ENCODE measurements around the gene MRPS18B.
"Not testable (repeated sequence)": the region's sequence is repeated elsewhere in the genome, so short reads cannot be mapped to it uniquely, and the experiment has no call there.

Gene MRPS18B

GRCh38 chr6:30644769-30645168, 27.1 kb downstream of the MRPS18B start:
- no peak for DNase-seq

DNA sequence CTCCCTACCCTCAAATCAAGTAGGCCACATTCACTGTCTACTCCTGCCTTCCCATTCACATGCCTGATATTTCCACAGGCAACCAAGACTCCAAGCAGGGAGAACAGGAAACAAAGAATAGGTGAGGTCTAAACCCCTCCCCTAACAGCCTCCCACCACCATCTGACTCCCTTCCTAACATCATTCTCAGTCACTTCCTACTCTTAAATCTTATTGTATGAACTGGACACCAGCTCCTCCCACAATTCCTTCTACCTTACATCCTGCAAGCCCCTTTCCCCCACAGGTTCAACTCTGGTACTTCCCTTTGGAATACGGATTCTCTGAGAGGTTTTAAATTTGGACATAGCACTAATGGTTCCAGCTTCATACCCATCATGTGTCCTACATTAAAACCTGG, 28.3 kb downstream of the MRPS18B start:
- DNase-seq = no peak

- peak; percentile 96 for DNase-seq
Observed at GRCh38 chr6:30646450-30647241, 29.0 kb downstream of the MRPS18B start, which contains the start of gene C6orf136. TSS of gene C6orf136 (plus strand) at chr6:30647133. CDS start at chr6:30647232, 99 bp downstream.

DNA sequence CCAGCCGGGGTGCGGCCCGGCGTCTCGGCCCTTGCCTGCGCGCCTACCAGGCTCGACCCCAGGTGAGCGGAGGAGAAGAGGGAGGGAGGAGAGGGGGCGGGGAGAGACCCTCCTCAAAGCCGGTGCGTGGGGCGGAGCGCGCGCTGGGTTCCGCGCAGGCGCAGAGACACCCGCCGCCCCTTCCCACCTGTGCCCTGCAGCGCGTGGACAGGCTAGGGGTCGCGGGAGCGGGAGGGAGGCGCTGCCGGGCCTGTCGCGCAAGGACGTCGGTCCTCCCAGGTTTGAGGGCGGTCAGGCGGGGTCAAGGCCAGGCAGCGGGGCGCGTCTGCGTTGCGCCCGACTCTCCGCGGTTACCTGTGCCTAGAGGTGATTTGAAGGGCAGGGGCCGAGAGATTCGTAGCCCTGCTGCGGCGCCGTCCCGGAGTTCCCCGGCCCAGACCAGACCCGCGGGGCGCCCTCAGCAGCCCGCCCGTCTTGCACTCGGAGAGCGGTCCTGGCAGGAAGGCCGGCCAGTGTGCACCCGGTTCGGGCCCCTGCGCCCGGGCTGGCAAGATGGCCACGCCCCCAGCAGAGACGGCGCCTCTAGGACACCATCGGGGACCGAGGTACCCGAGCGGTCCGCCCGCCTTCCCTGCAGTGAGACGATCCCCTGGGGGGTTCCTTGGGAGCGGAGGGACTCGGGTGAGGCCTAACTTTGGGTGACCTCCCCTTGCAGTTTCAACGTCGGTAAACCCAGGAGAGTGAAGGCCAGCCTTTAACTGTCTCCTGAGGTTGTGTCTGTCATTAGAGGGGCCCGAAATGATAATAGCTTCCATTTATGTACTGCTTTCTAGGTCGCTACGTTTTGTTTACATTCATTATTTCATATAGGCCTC, 29.8 kb downstream of the MRPS18B start:
- DNase-seq = peak; percentile 76

DNA sequence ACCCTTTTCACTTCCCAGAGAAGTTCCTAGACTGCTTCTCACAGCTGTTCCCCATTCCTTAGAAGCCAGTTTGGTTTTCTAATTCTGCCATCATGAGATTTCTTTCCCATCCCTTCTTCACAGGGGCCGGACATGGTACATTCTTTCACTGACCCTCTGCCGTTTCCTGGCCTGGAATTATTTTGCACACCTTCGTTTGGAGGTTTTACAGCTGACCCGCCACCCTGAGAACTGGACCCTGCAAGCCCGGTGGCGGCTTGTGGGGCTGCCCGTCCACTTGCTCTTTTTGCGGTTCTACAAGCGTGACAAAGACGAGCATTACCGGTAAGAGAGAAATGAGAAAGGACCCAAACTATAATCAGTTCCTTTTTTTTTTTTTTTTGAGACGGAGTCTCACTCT, 33.5 kb downstream of the MRPS18B start:
- no peak for DNase-seq

DNA sequence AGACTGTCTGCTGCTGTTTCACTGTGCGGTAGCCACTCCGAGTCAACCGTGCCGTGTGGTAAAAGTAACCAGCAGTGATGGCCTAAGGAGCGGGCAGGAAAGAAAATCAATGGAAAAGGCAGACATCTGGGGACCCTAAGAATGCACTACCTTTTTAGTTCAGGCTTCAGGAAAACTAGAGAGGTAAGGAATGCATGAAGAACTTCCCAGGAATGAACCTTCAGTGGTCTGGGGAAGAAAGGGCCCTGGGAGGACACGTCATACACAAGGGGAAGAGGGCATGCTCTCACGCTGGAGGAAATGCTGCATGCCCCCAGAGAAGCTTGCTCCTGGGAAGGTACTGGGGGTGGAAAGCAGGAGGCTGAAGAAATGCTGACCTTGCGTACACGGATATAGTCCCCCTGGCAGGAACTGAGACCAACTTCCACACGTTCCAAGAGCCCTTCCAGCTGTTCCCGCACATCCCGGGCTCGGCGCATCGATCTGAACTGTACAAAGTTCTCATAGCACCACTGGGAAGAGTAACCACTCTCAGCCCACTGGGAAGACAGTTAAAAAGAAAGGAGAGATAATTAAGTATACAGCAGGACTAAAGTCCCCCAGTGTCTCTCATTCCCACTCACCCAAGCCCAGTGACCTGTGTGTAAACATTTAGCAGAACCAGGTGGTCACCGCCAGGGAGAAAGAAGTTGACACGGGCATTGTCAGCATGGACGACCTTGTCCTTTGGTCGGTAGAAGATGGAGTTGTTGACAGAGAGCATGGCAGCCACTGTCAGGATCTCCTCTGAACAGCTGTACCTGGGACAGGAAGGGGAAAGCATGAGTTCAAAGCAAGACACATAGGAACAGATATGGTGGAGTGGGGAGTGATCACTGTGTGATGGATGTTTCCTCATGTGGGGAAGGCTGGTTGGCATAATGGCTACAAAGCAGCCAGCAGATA, 37.4 kb downstream of the MRPS18B start:
- no peak for DNase-seq

GRCh38 chr6:30655743-30656094, 38.1 kb downstream of the MRPS18B start:
- DNase-seq = no peak

- peak; percentile 42 for DNase-seq
Observed at GRCh38 chr6:30656513-30656912, 38.9 kb downstream of the MRPS18B start.

DNA sequence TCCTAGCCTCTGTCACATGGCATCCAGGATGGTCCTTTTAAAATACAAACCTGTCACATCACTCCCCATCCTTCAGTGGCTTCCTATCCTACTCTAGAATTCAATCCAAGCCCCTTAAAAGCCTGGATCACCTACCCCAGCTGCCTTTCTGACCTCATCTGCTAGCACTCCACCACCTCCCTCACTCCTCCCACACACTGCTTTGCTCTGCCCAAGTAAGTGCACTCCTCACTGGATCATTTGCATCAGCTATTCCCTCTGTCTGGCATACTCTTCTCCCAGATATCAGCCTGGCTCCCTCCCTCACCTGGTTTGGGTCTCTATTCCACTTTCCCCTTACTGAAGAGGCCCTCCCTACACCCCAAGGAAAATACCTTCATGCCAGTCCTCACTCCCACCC, 39.8 kb downstream of the MRPS18B start:
- DNase-seq = no peak

- DNase-seq = not testable (repeated sequence)
Observed at GRCh38 chr6:30657922-30658321, 40.3 kb downstream of the MRPS18B start.

- no peak for DNase-seq
Observed at GRCh38 chr6:30664994-30665767, 47.5 kb downstream of the MRPS18B start.

DNA sequence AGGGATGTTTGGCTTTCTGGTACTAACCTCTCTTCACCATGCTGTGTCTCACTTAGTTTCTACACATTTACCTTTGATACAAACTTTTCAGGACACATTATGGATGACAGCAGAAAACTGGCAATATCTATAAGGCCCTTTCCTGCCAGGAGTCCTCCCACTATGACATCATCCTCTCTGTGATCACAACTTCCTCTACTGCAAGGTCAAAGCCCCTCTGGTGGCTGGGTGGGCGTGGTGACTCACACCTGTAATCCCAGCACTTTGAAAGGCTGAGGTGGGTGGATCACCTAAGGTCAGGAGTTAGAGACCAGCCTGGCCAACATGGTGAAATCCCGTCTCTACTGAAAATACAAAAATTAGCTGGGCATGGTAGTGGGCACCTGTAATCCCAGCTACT, 48.7 kb downstream of the MRPS18B start:
- DNase-seq = peak; percentile 45

GRCh38 chr6:30670760-30671527, 53.3 kb downstream of the MRPS18B start:
- no peak for DNase-seq

- peak; percentile 98 for DNase-seq
Observed at GRCh38 chr6:30672445-30673253, 55.0 kb downstream of the MRPS18B start, which contains the start of gene DHX16. TSS of gene DHX16 (minus strand) at chr6:30673006. CDS start at chr6:30672841, 165 bp downstream.
